H1 (cell line): ENCODE measurements around the gene ZBTB42. TPM values are rescaled to one million over a fixed set of nuclear protein-coding genes. Genes with fewer than 3 reads are reported as not detected.

Experiments used
- CTCF ChIA-PET: fragments of 300-600 bp; sonication (Branson Sonifier 250); formaldehyde crosslinking; loops from one replicate; lab custom pipeline; 2021; ENCODE audit not compliant: partially characterized antibody; lab: Charles Lee
- POLR2A ChIA-PET: fragments of 300-600 bp; sonication (Branson Sonifier 250); formaldehyde crosslinking; loops from one replicate; lab custom pipeline; 2021; ENCODE audit warnings: inconsistent platforms; ENCODE audit not compliant: partially characterized antibody; lab: Charles Lee
- DNase-seq, 2 experiments: peaks; one replicate each; pipeline versions ENCODE4 v3.0.0 to v3.0.0-alpha.2; 2010 to 2022; ENCODE audit warnings: low spot score in 2 of 2, low read depth in 1 of 2, mixed read lengths in 1 of 2
- FAIRE-seq: peaks from 2 replicates; lab custom pipeline; 2011; peaks lifted over from hg19 to GRCh38; lab: Jason Lieb, UNC
- H2AFZ ChIP-seq: 2 replicates; pipeline ENCODE4 v1.8.1; 2012; ENCODE audit warnings: low read length, inconsistent platforms
- H2AK5ac ChIP-seq: 2 replicates; pipeline ENCODE4 v1.6.1; 2013; ENCODE audit warnings: low read depth, low read length
- H2BK120ac ChIP-seq: replicated peaks from 2 replicates; pipeline ENCODE3; 2013; ENCODE audit warnings: low read depth, low read length, inconsistent platforms
- H2BK12ac ChIP-seq: 2 replicates; pipeline ENCODE4 v1.6.1; 2013; ENCODE audit warnings: low read depth, low read length
- H2BK15ac ChIP-seq: 2 replicates; pipeline ENCODE4 v1.6.1; 2013; ENCODE audit warnings: low read length
- H2BK20ac ChIP-seq: 2 replicates; pipeline ENCODE4 v1.6.1; 2013; ENCODE audit warnings: low read length
- H2BK5ac ChIP-seq: 2 replicates; pipeline ENCODE4 v1.6.1; 2013; ENCODE audit warnings: low read depth, low read length
- H3K14ac ChIP-seq: 2 replicates; pipeline ENCODE4 v1.6.1; 2013; ENCODE audit warnings: inconsistent platforms; ENCODE audit not compliant: insufficient read length
- H3K18ac ChIP-seq: 2 replicates; pipeline ENCODE4 v1.6.1; 2013; ENCODE audit warnings: low read length; ENCODE audit errors: extremely low read depth
- H3K23ac ChIP-seq: 2 replicates; pipeline ENCODE4 v1.6.1; 2013; ENCODE audit warnings: inconsistent platforms; ENCODE audit not compliant: insufficient read length
- H3K23me2 ChIP-seq: 2 replicates; pipeline ENCODE4 v1.6.1; 2013; ENCODE audit warnings: low read depth, low read length
- H3K27ac ChIP-seq: 2 replicates; pipeline ENCODE4 v1.6.1; 2011; ENCODE audit warnings: low read depth, low read length, inconsistent platforms
- H3K27me3 ChIP-seq, 4 experiments: replicated peaks in 1 of 4; 1 replicate in 1 of 4; 2 replicates in 3 of 4; pipeline versions ENCODE4 v1.6.1 to v1.8.1; 2011 to 2013; ENCODE audit warnings: low read length in 3 of 4, mild to moderate bottlenecking in 3 of 4, inconsistent platforms in 2 of 4, mixed read lengths in 2 of 4, moderate library complexity in 1 of 4; ENCODE audit not compliant: control insufficient read depth in 3 of 4, insufficient read depth in 3 of 4; ENCODE audit errors: extremely low read depth in 1 of 4
- H3K36me3 ChIP-seq, 4 experiments: 2 replicates each; pipeline versions ENCODE4 v1.6.1 to v1.8.1; 2011 to 2013; ENCODE audit warnings: mild to moderate bottlenecking in 4 of 4, low read length in 3 of 4, moderate library complexity in 2 of 4, control low read depth in 1 of 4, inconsistent platforms in 1 of 4; ENCODE audit not compliant: insufficient read depth in 4 of 4, control insufficient read depth in 2 of 4
- H3K4ac ChIP-seq: replicated peaks from 2 replicates; pipeline ENCODE3; 2013; ENCODE audit warnings: low read length, low read depth, mixed read lengths, inconsistent platforms; ENCODE audit not compliant: insufficient read length
- H3K4me1 ChIP-seq, 4 experiments: replicated peaks in 1 of 4; 1 replicate in 1 of 4; 2 replicates in 3 of 4; pipeline versions ENCODE4 v1.6.1 to v1.8.1; 2011 to 2013; ENCODE audit warnings: low read length in 3 of 4, inconsistent platforms in 2 of 4, mixed read lengths in 1 of 4; ENCODE audit not compliant: insufficient read depth in 4 of 4, control insufficient read depth in 3 of 4
- H3K4me2 ChIP-seq, 2 experiments: 2 replicates each; pipeline versions ENCODE4 v1.6.1 to v1.8.1; 2011 to 2013; ENCODE audit warnings: low read depth in 2 of 2, low read length in 2 of 2, control low read depth in 1 of 2, inconsistent platforms in 1 of 2, mild to moderate bottlenecking in 1 of 2; ENCODE audit not compliant: insufficient read depth in 1 of 2
- H3K4me3 ChIP-seq, 4 experiments: fragments of 200-600, 300-600 bp in 1 of 4; sonication (generic), shearing (Covaris generic), sonication (Bioruptor Twin) in 1 of 4; 2 replicates each; pipeline versions ENCODE4 v1.5.1 to v1.8.1; 2011 to 2016; ENCODE audit warnings: low read length in 4 of 4, low read depth in 3 of 4, control low read depth in 2 of 4, inconsistent platforms in 2 of 4, mild to moderate bottlenecking in 2 of 4, mixed read lengths in 1 of 4, moderate library complexity in 1 of 4; ENCODE audit not compliant: insufficient read depth in 2 of 4; ENCODE audit errors: extremely low read depth in 1 of 4
- H3K56ac ChIP-seq: replicated peaks from 2 replicates; pipeline ENCODE3; 2013; ENCODE audit warnings: low read depth, mild to moderate bottlenecking, mixed read lengths, low read length, inconsistent platforms; ENCODE audit not compliant: insufficient read length
- H3K79me1 ChIP-seq: 2 replicates; pipeline ENCODE4 v1.6.1; 2013; ENCODE audit warnings: low read depth, low read length, control low read depth
- H3K79me2 ChIP-seq, 2 experiments: 2 replicates each; pipeline versions ENCODE4 v1.6.1 to v1.8.1; 2012 to 2013; ENCODE audit warnings: low read length in 2 of 2, mild to moderate bottlenecking in 2 of 2, inconsistent platforms in 1 of 2; ENCODE audit not compliant: insufficient read depth in 2 of 2, control insufficient read depth in 1 of 2
- H3K9ac ChIP-seq, 4 experiments: replicated peaks in 1 of 4; 1 replicate in 1 of 4; 2 replicates in 3 of 4; pipeline versions ENCODE4 v1.6.1 to v1.8.1; 2011 to 2013; ENCODE audit warnings: low read depth in 3 of 4, low read length in 3 of 4, control low read depth in 2 of 4, mild to moderate bottlenecking in 2 of 4, moderate library complexity in 2 of 4, inconsistent platforms in 1 of 4; ENCODE audit errors: extremely low read depth in 1 of 4
- H3K9me3 ChIP-seq, 2 experiments: 2 replicates each; pipeline versions ENCODE4 v1.6.1 to v1.8.1; 2012 to 2013; ENCODE audit warnings: mild to moderate bottlenecking in 2 of 2, moderate library complexity in 2 of 2, control low read depth in 1 of 2, inconsistent platforms in 1 of 2, low read depth in 1 of 2, low read length in 1 of 2, mixed read lengths in 1 of 2; ENCODE audit not compliant: insufficient read depth in 2 of 2
- H4K20me1 ChIP-seq, 2 experiments: replicated peaks in 1 of 2; 2 replicates each; pipeline versions ENCODE3 to v1.8.1; 2011 to 2013; ENCODE audit warnings: inconsistent platforms in 2 of 2, low read length in 2 of 2, mild to moderate bottlenecking in 1 of 2; ENCODE audit not compliant: insufficient read depth in 2 of 2, control insufficient read depth in 1 of 2
- H4K5ac ChIP-seq: 2 replicates; pipeline ENCODE4 v1.6.1; 2013; ENCODE audit warnings: low read length, low read depth, mixed read lengths, inconsistent platforms; ENCODE audit not compliant: insufficient read length
- H4K8ac ChIP-seq: 2 replicates; pipeline ENCODE4 v1.8.0; 2013; ENCODE audit warnings: mild to moderate bottlenecking, moderate library complexity, low read length, inconsistent platforms; ENCODE audit not compliant: insufficient read depth; ENCODE audit errors: extremely low read depth
- H4K91ac ChIP-seq: replicated peaks from 2 replicates; pipeline ENCODE3; 2013; ENCODE audit warnings: low read length, mixed read lengths, inconsistent platforms; ENCODE audit not compliant: insufficient read length
- BACH1 ChIP-seq: IDR thresholded peaks from 2 replicates; pipeline ENCODE4 v1.6.1; 2012; ENCODE audit warnings: low read length, improper control_type of control experiment
- CEBPB ChIP-seq: IDR thresholded peaks from 2 replicates; pipeline ENCODE4 v1.6.1; 2012; ENCODE audit warnings: low read depth, low read length
- CTBP2 ChIP-seq: IDR thresholded peaks from 2 replicates; pipeline ENCODE4 v1.7.0; 2011; ENCODE audit warnings: borderline replicate concordance, mild to moderate bottlenecking, moderate library complexity, mixed read lengths, low read length; ENCODE audit not compliant: insufficient read depth, insufficient read length
- JUND ChIP-seq: IDR thresholded peaks from 2 replicates; pipeline ENCODE4 v1.6.1; 2011; ENCODE audit warnings: mild to moderate bottlenecking, improper control_type of control experiment, low read length
- NANOG ChIP-seq: IDR thresholded peaks from 2 replicates; pipeline ENCODE4 v1.6.1; 2011; ENCODE audit warnings: low read length, low read depth, mild to moderate bottlenecking, inconsistent platforms; ENCODE audit not compliant: insufficient read depth, poor library complexity, severe bottlenecking
- RAD21 ChIP-seq, 2 experiments: IDR thresholded peaks in 1 of 2; conservative IDR thresholded peaks in 1 of 2; 2 replicates each; pipeline ENCODE4 v1.6.1; 2011; ENCODE audit warnings: low read depth in 2 of 2, low read length in 2 of 2, improper control_type of control experiment in 1 of 2, inconsistent platforms in 1 of 2, mild to moderate bottlenecking in 1 of 2, moderate library complexity in 1 of 2
- RBBP5 ChIP-seq: IDR thresholded peaks from 2 replicates; pipeline ENCODE4 v1.7.1; 2012; ENCODE audit warnings: low read depth, mild to moderate bottlenecking, inconsistent platforms, low read length, moderate library complexity, borderline replicate concordance
- SP1 ChIP-seq: IDR thresholded peaks from 2 replicates; pipeline ENCODE4 v1.6.1; 2011; ENCODE audit warnings: low read depth, low read length
- SP2 ChIP-seq: IDR thresholded peaks from 2 replicates; pipeline ENCODE4 v1.6.1; 2012; ENCODE audit warnings: mild to moderate bottlenecking, low read length, inconsistent platforms
- TAF1 ChIP-seq: IDR thresholded peaks from 2 replicates; pipeline ENCODE4 v1.6.1; 2011; ENCODE audit warnings: mild to moderate bottlenecking, low read depth, low read length
- USF2 ChIP-seq: IDR thresholded peaks from 2 replicates; pipeline ENCODE4 v1.6.1; 2011; ENCODE audit warnings: low read length, improper control_type of control experiment
- WGBS, 2 experiments: shearing (Covaris generic) in 1 of 2; methylation state at CpG; one replicate each; pipeline versions ENCODE4 v1.1.6 to v1.1.7; 2013 to 2015; ENCODE audit warnings: low lambda C conversion rate in 2 of 2, mixed read lengths in 2 of 2, inconsistent platforms in 1 of 2, low coverage in 1 of 2, missing lambda C conversion rate in 1 of 2; ENCODE audit not compliant: insufficient replicate concordance in 2 of 2, insufficient coverage in 1 of 2, insufficient read length in 1 of 2; ENCODE audit errors: extremely low coverage in 1 of 2, missing lambda C conversion rate in 1 of 2; 5-methylcytosine and 5-hydroxymethylcytosine counted together
- polyA plus RNA-seq, 7 experiments: library from polyadenylated mRNA; depleted of rRNA in 3 of 7; stranded (reverse) in 5 of 7; unstranded in 2 of 7; fragments of >200 nt in 5 of 7; fragments of 200-250 nt in 2 of 7; gene quantifications; 1 replicate in 5 of 7; 2 replicates in 1 of 7; 4 replicates in 1 of 7; pipeline versions ENCODE4 v1.2.1 to v1.2.3, GENCODE V29; 2011 to 2013; ENCODE audit warnings: missing spikeins in 2 of 7, mixed read lengths in 2 of 7
- total RNA-seq: library from RNA; stranded (reverse); fragmentation: NEBNext Ultra II Directional; extraction: Animal tissue kit (Norgen Biotek cat#: 25700); gene quantifications from 2 replicates; pipeline ENCODE4 v1.2.1, GENCODE V29; 2021

The ZBTB42 gene
- total and polyA plus RNA-seq, 2 of the 8 experiments (the other 6 are each of a cell fraction or from before 2014, with no cell fraction given): 2.8 to 3.1 TPM

- H3K27ac ChIP-seq: no peak overlapping the region; the same call in 1 of the 2 replicates
- no peak overlapping the region for H2BK5ac ChIP-seq
- H3K9ac ChIP-seq: no peak overlapping the region
- H3K4me1 ChIP-seq: peaks cover 0 to 2% (median under 1%) of the 10 kb centered on the region in 4 experiments; a peak in 1 of 7 replicates
- H3K18ac ChIP-seq: no peak overlapping the region
- H3K79me1 ChIP-seq: no peaks in the 10 kb centered on the region
- H4K8ac ChIP-seq: no peak overlapping the region
- H2AK5ac ChIP-seq: no peak overlapping the region
- H4K91ac ChIP-seq: no peak overlapping the region
- no peaks in the 10 kb centered on the region for H3K27me3 ChIP-seq
- no peak overlapping the region for H2BK15ac ChIP-seq
- no peak for FAIRE-seq
- H3K4me2 ChIP-seq: no peak overlapping the region
- H3K79me2 ChIP-seq: no peaks in the 10 kb centered on the region
- 90% methylated on average over 17 of the region's 20 CpGs; no CpG with 5 or more reads in 1 of the 2 experiments for WGBS, 2 experiments
- H3K4me3 ChIP-seq: no peak overlapping the region
- H3K23ac ChIP-seq: no peak overlapping the region
- no peak overlapping the region for H2BK120ac ChIP-seq
- H4K20me1 ChIP-seq: peaks cover 5 to 27% of the 10 kb centered on the region in 2 experiments
- no peak overlapping the region for H3K4ac ChIP-seq
- no peak overlapping the region for H3K56ac ChIP-seq
- CTCF ChIA-PET: interaction anchor here (1.0 to 7.8 kb wide), 6 partner anchors 18 to 134 kb away, joined by 3 to 110 read pairs (median 8); partner anchors contain the start of gene AKT1
- H3K9me3 ChIP-seq: peaks cover 11 to 17% of the 10 kb centered on the region in 2 experiments; a peak in 2 of 4 replicates
- H3K36me3 ChIP-seq: peaks cover 0 to 27% (median 12%) of the 10 kb centered on the region in 4 experiments; a peak in 7 of 8 replicates
- no peak overlapping the region for H2BK12ac ChIP-seq
- POLR2A ChIA-PET: interaction anchor here (1.2 to 1.4 kb wide), 2 partner anchors 8 to 10 kb away, joined by 4 to 5 read pairs; no protein-coding TSS in a partner anchor
- no peaks in the 10 kb centered on the region for H3K23me2 ChIP-seq
- H3K14ac ChIP-seq: no peak overlapping the region
- H4K5ac ChIP-seq: no peak overlapping the region
- no peak overlapping the region for H2AFZ ChIP-seq
- H2BK20ac ChIP-seq: no peak overlapping the region
- DNase-seq: no peak
- TF ChIP-seq USF2 (no peak), RAD21 (IDR thresholded peaks at IDR 0.05 in 1 of 2, conservative IDR thresholded peaks at IDR 0.05 in 1 of 2; ENCODE audit: low read depth in 2 of 2, low read length in 2 of 2) (no peak), SP1 (no peak), TAF1 (no peak), CTBP2 (no peak), NANOG (no peak), RBBP5 (no peak), JUND (no peak), CEBPB (no peak), BACH1 (no peak), SP2 (no peak)
Observed at GRCh38 chr14:104774453-104775072, 26.3 kb upstream of the ZBTB42 start.
